Smooth muscle cell of trachea (primary cell): ENCODE results near the gene CLRN3. TPM values are rescaled to one million over a fixed set of nuclear protein-coding genes. Genes with fewer than 3 reads are reported as not detected.

Experiments
- total RNA-seq: library from RNA; depleted of rRNA; stranded (reverse); fragments of >200 nt; gene quantifications from 2 replicates; pipeline ENCODE4 v1.2.1, GENCODE V29; 2014

Gene CLRN3, protein sequence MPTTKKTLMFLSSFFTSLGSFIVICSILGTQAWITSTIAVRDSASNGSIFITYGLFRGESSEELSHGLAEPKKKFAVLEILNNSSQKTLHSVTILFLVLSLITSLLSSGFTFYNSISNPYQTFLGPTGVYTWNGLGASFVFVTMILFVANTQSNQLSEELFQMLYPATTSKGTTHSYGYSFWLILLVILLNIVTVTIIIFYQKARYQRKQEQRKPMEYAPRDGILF
- not detected in 2 replicates for total RNA-seq

DNA sequence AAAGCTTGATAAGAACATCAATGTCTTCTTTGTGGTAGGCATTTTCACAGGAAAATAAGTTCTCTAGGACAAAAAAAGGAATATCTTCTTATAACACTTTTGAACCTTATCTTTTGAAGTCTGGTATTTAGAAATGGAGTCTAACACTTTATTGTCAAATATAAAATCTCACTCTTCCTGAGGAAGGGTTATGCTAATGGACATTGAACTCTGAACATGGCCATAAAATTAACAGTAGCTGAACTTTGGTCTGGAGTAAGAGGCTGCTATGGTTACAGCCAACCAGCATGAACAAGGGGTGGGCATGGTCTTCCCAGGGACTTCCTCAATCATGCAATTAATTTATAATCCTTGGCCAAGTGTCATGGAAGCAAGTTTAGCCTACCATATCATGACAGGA is at the start of gene CLRN3:
Gene CLRN3, minus strand, starts transcription at position 199 of the 400 bp plus-strand sequence. Its CDS starts 157 bp downstream, at position 42.

DNA sequence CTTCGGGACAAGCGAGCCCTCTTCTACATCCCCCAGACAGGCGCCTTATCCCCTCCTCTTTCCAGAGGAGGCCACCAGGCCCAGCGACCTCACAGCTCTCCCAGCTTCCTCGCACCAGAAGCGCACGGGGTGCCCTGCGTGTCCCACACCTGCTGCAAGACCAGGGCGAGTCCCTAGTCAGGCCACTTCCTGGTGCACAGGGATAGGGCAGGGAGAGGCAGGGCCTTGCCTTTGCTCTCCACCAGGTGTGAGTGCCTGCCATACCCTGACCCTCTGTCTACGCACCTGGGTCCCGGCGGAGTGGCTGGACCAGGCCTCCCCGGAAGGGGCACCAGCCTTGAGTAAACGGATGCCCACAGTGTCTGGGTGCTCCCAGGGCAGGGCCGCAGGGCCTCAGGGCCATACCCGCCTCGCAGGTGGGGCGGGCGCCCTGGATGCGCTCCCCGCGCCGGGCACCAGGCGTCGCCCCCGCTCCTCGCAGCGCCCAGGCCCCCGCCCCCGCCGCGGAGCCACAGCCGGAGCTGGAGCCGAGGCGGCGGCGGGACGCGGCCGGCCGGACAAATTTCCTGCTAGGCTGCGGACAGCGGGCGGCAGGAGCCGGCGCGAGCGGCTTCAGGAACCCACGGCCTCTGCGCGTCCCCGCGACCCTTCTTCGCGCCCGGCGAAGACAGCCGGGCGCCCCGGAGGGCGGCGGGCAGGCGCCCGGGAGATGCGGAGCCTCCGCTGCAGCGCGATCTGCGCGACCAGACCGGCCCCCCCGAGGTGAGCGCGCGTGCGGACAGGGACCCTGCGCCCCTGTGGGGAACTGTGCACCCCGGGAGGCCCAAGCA is 14.0 kb upstream of the CLRN3 start, which contains the start of gene PTPRE:
Gene PTPRE, plus strand, starts transcription at position 556 of the 830 bp plus-strand sequence. CDS start 133,779 bp downstream, outside the sequence.

Other genes starting within 250 kb of the CLRN3 start
- not detected in 2 replicates for gene FOXI2, start 155.8 kb downstream of the CLRN3 start, total RNA-seq
- gene PTPRE, start 14.2 kb upstream of the CLRN3 start, total RNA-seq: 0.15 and 1.7 TPM in 2 replicates
- 1.8 and 27.9 TPM in 2 replicates for gene MKI67, start 233.5 kb upstream of the CLRN3 start, total RNA-seq